SK-N-SH (cell line): ENCODE measurements around the gene FCMR. TPM values are rescaled to one million over a fixed set of nuclear protein-coding genes. Genes with fewer than 3 reads are reported as not detected.
A peak's percentile ranks its signal among the peaks of the same experiment; 100 is the strongest.

Experiments
- CTCF ChIA-PET: fragments of 300-600, 350-600 bp; formaldehyde crosslinking; extraction: SDS; loops from one replicate; lab custom pipeline; 2021; lab: Yijun Ruan, JAX
- POLR2A ChIA-PET: fragments of 350-600 bp; sonication (Branson Sonifier 250); formaldehyde crosslinking; extraction: SDS; loops from one replicate; lab custom pipeline; 2020; ENCODE audit warnings: antibody characterized with exemption, inconsistent platforms; lab: Yijun Ruan, JAX
- DNase-seq: peaks from one replicate; pipeline ENCODE4 v3.0.0; 2012
- H2AFZ ChIP-seq: fragments of 200-600 bp; sonication (generic); 2 replicates; pipeline ENCODE4 v1.8.1; 2016; ENCODE audit warnings: antibody characterized with exemption, mild to moderate bottlenecking, low read depth
- H3F3A ChIP-seq: fragments of 200-600 bp; sonication (generic); replicated peaks from 2 replicates; pipeline ENCODE3; 2016; ENCODE audit warnings: antibody characterized with exemption, mild to moderate bottlenecking; ENCODE audit not compliant: insufficient read depth
- H3K27ac ChIP-seq, 2 experiments: fragments of 200-500 bp in 1 of 2; fragments of 200-600 bp in 1 of 2; sonication (Bioruptor generic) in 1 of 2; sonication (generic), shearing (Covaris generic) in 1 of 2; 2 replicates each; pipeline versions ENCODE4 v1.5.1 to v1.6.1; 2014 to 2016; ENCODE audit warnings: low read depth in 2 of 2, inconsistent platforms in 1 of 2, low read length in 1 of 2, mild to moderate bottlenecking in 1 of 2, mixed read lengths in 1 of 2
- H3K27me3 ChIP-seq: fragments of 200-600 bp; sonication (generic), shearing (Covaris generic); 2 replicates; pipeline ENCODE4 v1.6.1; 2016; ENCODE audit warnings: mixed run types; ENCODE audit not compliant: insufficient read depth
- H3K36me3 ChIP-seq, 2 experiments: fragments of 200-500 bp in 1 of 2; fragments of 200-600 bp in 1 of 2; sonication (Bioruptor generic) in 1 of 2; sonication (generic) in 1 of 2; replicated peaks in 1 of 2; 2 replicates each; pipeline versions ENCODE3 to v1.5.1; 2014 to 2016; ENCODE audit warnings: low read length in 1 of 2, mild to moderate bottlenecking in 1 of 2; ENCODE audit not compliant: insufficient read depth in 2 of 2, control insufficient read depth in 1 of 2
- H3K4me1 ChIP-seq, 2 experiments: fragments of 200-500 bp in 1 of 2; fragments of 200-600 bp in 1 of 2; sonication (Bioruptor generic) in 1 of 2; sonication (generic), shearing (Covaris generic) in 1 of 2; 2 replicates each; pipeline versions ENCODE4 v1.5.1 to v1.6.1; 2014 to 2016; ENCODE audit warnings: low read depth in 1 of 2, low read length in 1 of 2, mixed run types in 1 of 2; ENCODE audit not compliant: insufficient read depth in 2 of 2, control insufficient read depth in 1 of 2
- H3K4me2 ChIP-seq: fragments of 200-600 bp; sonication (generic), shearing (Covaris generic); 2 replicates; pipeline ENCODE4 v1.6.1; 2017; ENCODE audit warnings: mixed run types
- H3K4me3 ChIP-seq, 2 experiments: fragments of 200-500 bp in 1 of 2; fragments of 200-600 bp in 1 of 2; sonication (Bioruptor generic) in 1 of 2; sonication (generic), shearing (Covaris generic) in 1 of 2; 2 replicates each; pipeline versions ENCODE4 v1.5.1 to v1.8.1; 2014 to 2016; ENCODE audit warnings: low read depth in 2 of 2, inconsistent platforms in 1 of 2, low read length in 1 of 2, mild to moderate bottlenecking in 1 of 2, mixed read lengths in 1 of 2, moderate library complexity in 1 of 2
- H3K79me2 ChIP-seq: fragments of 200-600 bp; sonication (generic); 2 replicates; pipeline ENCODE4 v1.8.1; 2017; ENCODE audit warnings: mild to moderate bottlenecking; ENCODE audit not compliant: insufficient read depth
- H3K9ac ChIP-seq: fragments of 200-600 bp; sonication (generic); 2 replicates; pipeline ENCODE4 v1.6.1; 2017; ENCODE audit warnings: mixed run types
- H3K9me2 ChIP-seq: fragments of 200-600 bp; sonication (generic); 2 replicates; pipeline ENCODE4 v1.6.1; 2017; ENCODE audit warnings: mixed run types
- H3K9me3 ChIP-seq: fragments of 200-600 bp; sonication (generic); 2 replicates; pipeline ENCODE4 v1.6.1; 2017; ENCODE audit warnings: mixed run types, mild to moderate bottlenecking, moderate library complexity
- H4K20me1 ChIP-seq: fragments of 200-600 bp; sonication (generic); 2 replicates; pipeline ENCODE4 v1.6.1; 2017; ENCODE audit warnings: mild to moderate bottlenecking, mixed run types; ENCODE audit not compliant: insufficient read depth
- EZH2phosphoT487 ChIP-seq: fragments of 200-600 bp; sonication (generic); IDR thresholded peaks from 2 replicates; pipeline ENCODE4 v1.6.1; 2017; ENCODE audit warnings: low read depth, mixed run types, mild to moderate bottlenecking, antibody characterized with exemption, moderate library complexity, borderline replicate concordance
- FOXM1 ChIP-seq: IDR thresholded peaks from 2 replicates; pipeline ENCODE4 v1.4.0; 2012; ENCODE audit warnings: low read depth, mild to moderate bottlenecking
- GATA2 ChIP-seq: sonication (generic); formaldehyde crosslinking; IDR thresholded peaks from 2 replicates; pipeline ENCODE4 v1.5.0; 2020; ENCODE audit warnings: mild to moderate bottlenecking, missing genetic modification reagents
- MAX ChIP-seq: IDR thresholded peaks from 2 replicates; pipeline ENCODE4 v1.4.0; 2012; ENCODE audit warnings: low read depth
- MEF2A ChIP-seq: IDR thresholded peaks from 2 replicates; pipeline ENCODE4 v1.4.0; 2012; ENCODE audit warnings: low read depth, borderline replicate concordance
- RCOR1 ChIP-seq: fragments of 150-350 bp; IDR thresholded peaks from 2 replicates; pipeline ENCODE4 v1.6.1; 2017; ENCODE audit warnings: antibody characterized with exemption, low read length
- RFX5 ChIP-seq: IDR thresholded peaks from 2 replicates; pipeline ENCODE4 v1.6.1; 2012; ENCODE audit warnings: mild to moderate bottlenecking, improper control_type of control experiment, low read length
- TAF1 ChIP-seq: IDR thresholded peaks from 2 replicates; pipeline ENCODE4 v1.6.1; 2012; ENCODE audit warnings: low read depth, mild to moderate bottlenecking, low read length, moderate library complexity, borderline replicate concordance
- USF2 ChIP-seq: fragments of 150-350 bp; IDR thresholded peaks from 2 replicates; pipeline ENCODE4 v1.6.1; 2017; ENCODE audit warnings: antibody characterized with exemption, low read length, low read depth, borderline replicate concordance
- ZBTB33 ChIP-seq: IDR thresholded peaks from 2 replicates; pipeline ENCODE4 v1.4.0; 2012; ENCODE audit warnings: low read depth, borderline replicate concordance
- WGBS: methylation state at CpG from one replicate; pipeline ENCODE4 v1.1.6; 2017; ENCODE audit warnings: low lambda C conversion rate; 5-methylcytosine and 5-hydroxymethylcytosine counted together
- polyA plus RNA-seq, 3 experiments: library from polyadenylated mRNA; depleted of rRNA; stranded (reverse); fragments of >200 nt; gene quantifications; 2 replicates each; pipeline ENCODE4 v1.2.3, GENCODE V29; 2012

Gene FCMR
- polyA plus RNA-seq, 1 of the 3 experiments (the other 2 are of a cell fraction) = 0.15 TPM

- H3K4me2 ChIP-seq = no peak overlapping the region
Measured at GRCh38 chr1:206899717-206900116, 22.0 kb downstream of the FCMR start.

GRCh38 chr1:206898915-206899431 is 22.8 kb downstream of the FCMR start:
- POLR2A ChIA-PET = no interaction called here
- no peaks in the 10 kb centered on the region for H4K20me1 ChIP-seq
- no peaks in the 10 kb centered on the region for H3K27me3 ChIP-seq
- no peaks in the 10 kb centered on the region for H3K4me1 ChIP-seq
- H3K79me2 ChIP-seq = no peaks in the 10 kb centered on the region
- WGBS = 82% methylated on average over 10 of the region's 13 CpGs
- H3K9ac ChIP-seq = no peak overlapping the region
- H3K27ac ChIP-seq = no peak overlapping the region
- H3K9me3 ChIP-seq = no peaks in the 10 kb centered on the region
- no peaks in the 10 kb centered on the region for H3F3A ChIP-seq
- no peak overlapping the region for H3K4me3 ChIP-seq
- no peaks in the 10 kb centered on the region for H3K36me3 ChIP-seq
- peak overlapping the region; percentile 32; the same call in 1 of the 2 replicates for H3K4me2 ChIP-seq
- CTCF ChIA-PET = interaction anchor here (1.4 to 2.5 kb wide), 3 partner anchors 9 to 14 kb away, joined by 5 to 10 read pairs (median 9); no protein-coding TSS in a partner anchor
- H3K9me2 ChIP-seq = no peaks in the 10 kb centered on the region
- no peak for DNase-seq
- no peak for TF ChIP-seq RFX5
- no peak for TF ChIP-seq MEF2A
- no peak overlapping the region; the same call in 1 of the 2 replicates for H2AFZ ChIP-seq

More at GRCh38 chr1:206899717-206900116, 22.0 kb downstream of the FCMR start:
- ChIA-PET POLR2A (no interaction called here), CTCF (interaction anchor here (0.7 to 2.5 kb wide), 4 partner anchors 9 to 165 kb away, joined by 4 to 9 read pairs (median 4); no protein-coding TSS in a partner anchor)
- no peak overlapping the region for H3K9ac ChIP-seq
- no peak overlapping the region for H3K27ac ChIP-seq
- no peaks in the 10 kb centered on the region for H3F3A ChIP-seq
- no peak overlapping the region for H2AFZ ChIP-seq
- no peaks in the 10 kb centered on the region for H3K9me2 ChIP-seq
- no peaks in the 10 kb centered on the region for H3K9me3 ChIP-seq
- TF ChIP-seq USF2 (no peak), GATA2 (no peak), RFX5 (no peak), EZH2phosphoT487 (no peak), TAF1 (no peak), ZBTB33 (no peak), RCOR1 (no peak), MAX (no peak), FOXM1 (no peak)
- TF ChIP-seq, all 33 proteins: peak for 0
- Histone ChIP-seq H3K4me3 (no peak overlapping the region), H3K27me3 (no peaks in the 10 kb centered on the region), H3K79me2 (no peaks in the 10 kb centered on the region), H3K36me3 (no peaks in the 10 kb centered on the region), H3K4me1 (no peaks in the 10 kb centered on the region), H4K20me1 (no peaks in the 10 kb centered on the region)
- no peak for DNase-seq
- WGBS = 87% methylated on average over 5 of the region's 5 CpGs
